GM21390 (cell line): ENCODE measurements around the gene PPP2R5A.
"Not testable (repeated sequence)": the region's sequence is repeated elsewhere in the genome, so short reads cannot be mapped to it uniquely, and the experiment has no call there.

ENCODE experiments used
- ATAC-seq: cut with Tn5 transposase; IDR thresholded peaks from one replicate; pipeline ENCODE4 v1.9.1; 2021; ENCODE audit not compliant: unreplicated experiment

Gene PPP2R5A

DNA sequence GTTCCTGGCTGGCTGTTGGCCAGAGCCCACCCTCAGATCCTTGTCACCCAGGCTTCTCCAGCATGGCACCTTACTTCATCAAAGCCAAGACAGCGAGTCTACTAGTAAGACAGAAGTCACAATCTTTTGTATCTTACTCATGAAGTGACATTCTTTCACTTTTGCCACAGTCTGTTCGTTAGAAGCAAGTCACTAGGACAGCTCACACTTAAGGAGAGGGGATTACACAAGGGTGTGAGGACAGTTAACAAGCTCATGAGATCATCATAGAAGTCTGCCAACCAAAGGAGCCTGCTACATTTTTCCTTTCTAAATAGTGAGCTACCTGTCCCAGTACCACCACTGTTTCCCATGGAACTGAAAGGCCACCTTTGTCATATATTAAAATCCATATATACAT is 68.0 kb downstream of the PPP2R5A start:
- ATAC-seq, result no peak

DNA sequence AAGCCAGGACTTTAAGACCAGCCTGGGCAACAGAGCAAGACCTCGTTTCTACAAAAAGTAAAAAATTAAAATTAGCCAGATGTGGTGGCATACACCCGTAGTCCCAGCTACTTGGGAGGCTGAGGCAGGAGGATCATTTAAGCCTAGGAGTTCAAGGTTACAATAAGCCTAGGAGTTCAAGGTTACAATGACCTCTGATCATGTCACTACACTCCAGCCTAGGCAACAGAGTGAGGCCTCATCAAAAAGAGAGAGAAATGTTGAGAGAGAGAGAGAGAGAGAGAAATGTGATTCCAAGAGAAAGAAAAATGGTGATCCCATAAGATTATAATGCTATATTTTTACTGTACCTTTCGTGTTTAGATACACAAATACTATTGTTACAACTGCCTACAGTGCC is 69.3 kb downstream of the PPP2R5A start:
- ATAC-seq, result no peak

DNA sequence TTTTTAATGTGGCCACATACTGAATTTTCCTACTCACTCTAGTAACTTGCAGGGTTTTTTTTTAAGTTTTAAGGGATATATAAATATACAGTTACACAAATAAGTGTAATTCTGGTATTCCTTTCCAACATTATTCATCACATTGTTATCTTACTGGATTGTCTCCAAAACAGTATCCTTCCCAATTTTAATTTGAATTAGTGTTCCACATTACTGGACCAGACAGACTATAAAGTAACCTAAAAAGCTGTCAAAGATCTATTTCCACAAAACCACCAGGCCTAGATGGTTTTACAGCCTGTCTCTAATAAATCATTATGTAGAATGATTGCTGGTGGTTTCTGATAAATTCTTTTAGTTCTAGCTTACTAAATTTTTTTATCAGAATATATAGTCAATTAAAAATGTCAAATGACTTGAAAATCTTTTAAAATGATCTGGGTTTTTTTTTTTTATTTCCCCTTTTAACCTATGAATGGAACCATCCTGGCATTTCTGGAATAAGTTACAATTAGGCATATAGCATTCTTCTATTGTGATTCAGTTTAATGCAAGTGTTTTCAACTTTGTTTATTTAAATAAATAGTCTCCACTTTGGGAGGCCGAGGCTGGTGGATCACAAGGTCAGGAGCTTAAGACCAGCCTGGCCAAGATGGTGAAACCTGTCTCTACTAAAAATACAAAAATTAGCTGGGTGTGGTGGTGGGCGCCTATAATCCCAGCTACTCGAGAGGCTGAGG is 70.2 kb downstream of the PPP2R5A start:
- no peak for ATAC-seq

DNA sequence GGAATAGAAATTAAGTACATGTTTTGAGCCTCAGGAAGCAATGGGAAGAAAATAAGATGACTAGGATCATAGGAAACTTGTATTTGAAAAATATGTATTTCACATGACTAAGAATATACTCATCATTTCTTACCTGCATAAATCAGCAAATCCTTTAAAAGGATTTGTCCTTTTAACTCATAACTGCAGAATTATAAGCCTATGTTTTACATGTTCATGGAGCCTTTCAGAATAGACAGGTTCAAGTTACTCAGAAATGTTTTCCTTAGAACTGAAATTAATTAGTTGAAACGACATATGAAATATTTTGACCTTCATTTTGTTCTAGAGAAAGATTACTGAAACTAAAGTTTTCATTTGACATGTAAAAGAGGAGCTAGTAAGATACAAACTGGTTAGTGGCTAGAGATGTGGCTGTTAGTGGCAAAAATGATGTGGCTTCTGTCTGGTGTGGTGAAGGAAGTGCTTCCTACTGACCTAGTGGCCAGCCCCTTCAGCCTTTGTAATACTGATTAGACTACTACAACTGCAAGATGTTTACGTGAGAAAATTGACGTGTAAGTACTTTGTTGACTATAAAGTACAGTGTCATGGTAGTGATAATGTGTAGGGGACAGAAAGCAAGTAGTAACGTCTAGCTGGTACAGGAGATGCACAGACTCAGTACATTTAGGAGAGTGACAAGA is 74.7 kb downstream of the PPP2R5A start:
- no peak for ATAC-seq

DNA sequence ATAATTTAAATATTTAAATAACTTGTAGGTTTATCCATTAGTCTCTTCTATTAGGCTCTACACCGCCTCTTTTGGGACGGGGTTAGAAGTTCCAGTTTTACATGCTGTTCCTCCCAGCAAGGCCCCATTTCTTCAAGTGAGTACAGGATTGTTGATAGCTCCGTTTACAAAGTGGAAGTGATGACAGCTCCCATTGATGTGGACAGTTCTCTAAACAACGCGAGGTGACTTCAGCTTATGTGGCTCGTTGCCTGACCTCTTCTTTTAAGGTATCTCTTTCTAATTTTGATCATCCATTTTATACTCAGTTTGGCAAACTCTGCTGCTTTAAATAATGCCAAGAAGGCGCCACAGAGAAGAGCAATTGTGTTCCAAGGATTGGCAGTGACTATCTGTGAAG is 79.8 kb downstream of the PPP2R5A start:
- ATAC-seq, result no peak

DNA sequence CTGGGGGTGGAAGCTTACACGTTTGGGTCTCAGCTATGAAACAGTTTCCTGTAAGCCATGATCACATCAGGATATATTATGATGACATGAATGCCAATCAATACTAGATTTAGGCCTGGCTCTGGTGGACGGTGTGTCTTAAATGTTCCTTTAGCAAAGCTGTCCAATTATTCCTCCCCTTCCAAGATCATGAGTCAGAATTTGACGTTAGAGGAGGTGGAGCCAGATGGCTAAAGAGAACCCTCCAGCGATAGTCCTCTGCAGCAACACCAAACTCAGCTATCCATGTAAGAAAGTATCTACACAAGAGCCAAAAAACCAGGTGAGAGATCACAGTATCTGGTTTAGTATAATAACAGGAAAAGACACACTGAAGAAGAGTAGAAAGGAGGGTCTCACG is 81.7 kb downstream of the PPP2R5A start:
- no peak for ATAC-seq

DNA sequence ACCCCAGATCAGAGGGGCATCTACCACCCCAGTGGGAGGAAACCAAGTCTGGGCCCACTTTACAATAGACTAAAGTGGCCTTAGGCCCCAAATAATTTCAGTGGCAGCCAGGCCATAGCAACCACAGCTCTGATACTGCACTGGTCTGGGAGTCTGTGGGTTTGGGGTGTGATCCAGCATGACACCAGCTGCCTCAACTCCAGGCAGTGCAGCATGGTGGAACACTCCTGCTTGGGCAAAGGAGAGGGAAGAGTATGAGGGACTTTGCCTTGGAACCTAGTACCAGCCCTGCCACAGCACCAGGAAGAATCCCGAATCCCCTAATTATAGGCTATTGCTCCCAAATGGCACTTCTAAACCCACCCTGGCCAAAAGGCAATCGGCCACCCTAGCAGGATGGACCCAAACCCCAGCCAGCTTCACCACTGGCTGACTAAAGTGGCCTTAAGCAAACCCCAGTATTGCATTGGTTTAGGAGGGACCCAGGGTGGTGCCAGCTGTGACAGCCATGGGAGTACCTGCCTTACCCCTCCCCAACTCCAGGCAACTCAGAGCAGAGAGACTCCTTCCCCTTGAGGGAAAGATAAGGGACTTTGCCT is 82.4 kb downstream of the PPP2R5A start:
- ATAC-seq, result no peak

DNA sequence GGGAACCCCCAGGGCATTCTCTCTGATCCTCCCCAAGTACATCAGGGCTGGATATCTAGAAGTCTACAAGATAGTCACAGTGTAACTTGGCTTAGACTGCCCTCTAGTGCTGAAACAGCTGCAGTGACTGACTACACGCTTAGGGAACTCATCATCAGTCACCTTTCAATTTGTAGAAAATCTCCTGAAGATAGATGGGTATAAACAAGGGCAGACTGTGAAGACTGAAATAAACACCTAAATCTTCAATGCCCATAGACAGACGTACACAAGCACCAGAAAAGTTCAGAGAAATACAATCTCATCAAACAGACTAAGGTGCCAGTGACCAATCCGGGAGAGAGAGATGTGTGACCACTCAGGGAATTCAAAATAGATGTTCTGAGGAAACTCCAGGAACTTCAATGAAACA is 82.9 kb downstream of the PPP2R5A start:
- ATAC-seq, result no peak

DNA sequence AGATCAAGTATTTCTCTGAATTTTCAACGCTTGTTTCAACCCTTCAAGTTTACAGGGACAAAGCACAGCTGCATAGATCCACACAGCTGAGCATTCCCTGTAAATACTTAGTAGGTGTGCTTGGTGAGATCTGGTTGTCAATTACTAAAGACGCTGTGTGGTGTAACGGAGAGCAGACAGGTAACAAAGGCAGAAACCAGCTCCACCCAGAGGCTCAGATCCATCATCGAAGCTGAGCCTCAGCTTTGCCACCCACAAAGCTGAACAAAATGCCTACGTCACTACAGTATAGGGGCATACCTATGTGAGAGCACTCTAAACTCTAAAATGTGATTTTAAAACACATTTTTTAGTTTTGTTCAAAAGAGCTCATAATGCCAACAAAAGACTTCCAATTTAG is 90.8 kb downstream of the PPP2R5A start:
- ATAC-seq, result no peak

DNA sequence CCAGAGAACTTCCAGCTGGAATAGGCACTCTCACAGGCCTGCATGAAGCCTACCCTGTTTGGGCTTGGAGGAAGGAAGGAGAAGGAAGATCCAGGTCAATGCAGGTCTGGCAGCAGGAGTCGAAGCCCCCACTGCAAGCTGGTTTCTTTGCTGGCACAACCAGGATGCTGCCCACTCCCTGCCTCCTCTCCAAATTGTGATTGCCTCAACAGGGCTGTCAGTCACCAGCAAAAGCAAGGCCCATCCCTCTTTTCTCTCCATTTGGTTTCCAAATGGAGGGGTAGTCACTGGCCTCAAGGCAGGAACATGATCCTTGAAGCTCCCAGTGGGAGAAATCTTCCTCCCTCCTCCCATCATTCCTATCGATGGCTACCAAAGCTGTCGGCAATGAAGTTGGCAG is 92.4 kb downstream of the PPP2R5A start:
- ATAC-seq, result no peak

DNA sequence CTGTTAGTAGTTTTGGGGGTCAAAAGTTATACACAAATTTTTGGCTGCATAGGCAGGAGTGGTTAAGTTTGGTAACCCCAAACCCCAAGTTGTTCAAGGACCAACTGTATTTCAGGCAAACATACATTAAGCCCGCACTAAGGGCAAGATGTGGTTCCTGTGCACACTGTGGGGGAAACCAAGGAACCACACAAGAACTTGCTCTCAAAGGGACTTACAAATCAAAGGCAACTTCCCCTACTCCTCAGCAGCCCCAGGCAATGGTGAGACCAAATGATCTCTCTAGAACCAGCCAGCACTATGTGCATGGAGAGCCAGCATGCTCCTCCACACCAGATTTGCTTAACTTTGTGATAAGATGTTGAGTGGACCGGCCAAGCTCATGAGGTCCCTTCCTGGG is 94.2 kb downstream of the PPP2R5A start:
- no peak for ATAC-seq

DNA sequence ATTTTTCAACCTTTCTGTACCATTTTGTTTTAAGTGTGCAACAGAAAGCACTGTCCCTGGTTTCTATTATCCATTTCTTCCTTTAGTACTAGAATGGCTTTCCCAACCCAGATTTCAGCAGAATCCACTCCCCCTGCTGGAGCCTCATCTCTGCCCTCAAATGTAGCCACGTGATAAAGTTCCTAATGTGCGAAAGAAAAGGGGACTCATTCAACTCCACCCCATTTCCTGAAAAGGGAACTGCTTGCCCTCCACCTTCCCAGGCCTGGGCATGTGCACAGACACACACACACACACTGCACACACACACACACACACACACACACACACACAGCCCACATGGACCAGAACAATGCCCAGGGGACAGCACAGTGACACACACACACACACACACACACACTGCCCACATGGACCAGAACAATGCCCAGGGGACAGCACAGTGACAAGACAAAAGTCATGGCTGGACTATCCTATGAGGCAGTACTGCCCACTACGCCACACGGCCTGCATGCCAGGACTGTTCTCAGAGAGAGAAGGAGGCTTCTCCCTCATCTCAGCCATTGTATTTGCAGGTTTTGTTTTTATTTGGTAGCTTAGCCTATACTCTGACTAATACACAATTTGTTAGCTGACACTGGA is 96.3 kb downstream of the PPP2R5A start:
- ATAC-seq, result no peak

DNA sequence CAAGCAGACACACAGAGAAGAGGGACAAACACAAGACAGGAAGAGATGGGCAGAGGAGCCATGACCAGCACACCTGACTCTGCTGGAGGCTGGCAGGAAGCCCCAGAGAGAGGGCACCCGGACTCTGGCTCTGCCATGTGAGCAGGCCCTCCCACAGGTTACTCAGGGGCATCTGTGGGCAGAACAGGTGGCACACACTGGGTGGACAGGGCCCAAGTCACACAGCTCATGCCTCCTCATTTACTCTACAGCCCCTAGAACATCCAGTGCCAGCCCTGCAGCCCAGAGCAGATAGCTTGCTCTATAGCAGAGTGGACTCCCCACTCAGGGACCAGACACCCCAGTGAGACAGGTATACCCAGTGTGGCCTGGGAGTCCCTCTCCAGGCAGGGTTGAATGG is 100.8 kb downstream of the PPP2R5A start:
- no peak for ATAC-seq

DNA sequence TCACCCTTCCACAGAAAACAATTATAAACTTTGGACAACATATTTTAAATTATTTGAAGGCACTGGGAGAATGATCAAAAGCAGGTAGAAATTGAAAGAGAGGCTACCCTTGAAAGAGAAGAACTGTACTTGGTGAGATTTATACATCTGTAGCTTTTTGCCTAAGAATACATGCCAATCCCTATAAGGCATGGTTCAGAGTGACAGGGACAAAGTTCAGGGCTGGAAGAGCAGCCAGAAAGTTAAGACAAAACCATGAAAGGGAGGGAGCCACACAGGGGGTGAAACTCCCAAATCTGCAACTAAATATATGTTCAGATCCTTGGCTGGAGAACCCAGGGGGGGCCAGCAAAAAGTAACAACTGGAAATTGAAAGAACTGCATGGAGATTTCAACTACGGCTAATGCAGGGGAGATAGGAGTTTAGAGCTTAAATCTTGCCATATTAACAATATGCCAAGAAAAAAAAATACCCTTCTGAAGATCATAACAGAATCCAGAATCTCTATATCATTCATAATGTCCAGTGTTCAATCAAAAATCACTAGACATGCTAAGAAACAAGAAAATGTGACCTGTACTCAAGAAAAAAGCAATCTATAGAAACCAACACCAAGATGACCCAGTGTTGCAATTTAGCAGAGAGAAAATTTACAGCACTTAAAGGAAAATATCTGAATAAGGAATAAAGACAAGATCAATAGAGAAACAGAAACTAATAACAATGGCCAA is 103.9 kb downstream of the PPP2R5A start:
- ATAC-seq, result no peak

DNA sequence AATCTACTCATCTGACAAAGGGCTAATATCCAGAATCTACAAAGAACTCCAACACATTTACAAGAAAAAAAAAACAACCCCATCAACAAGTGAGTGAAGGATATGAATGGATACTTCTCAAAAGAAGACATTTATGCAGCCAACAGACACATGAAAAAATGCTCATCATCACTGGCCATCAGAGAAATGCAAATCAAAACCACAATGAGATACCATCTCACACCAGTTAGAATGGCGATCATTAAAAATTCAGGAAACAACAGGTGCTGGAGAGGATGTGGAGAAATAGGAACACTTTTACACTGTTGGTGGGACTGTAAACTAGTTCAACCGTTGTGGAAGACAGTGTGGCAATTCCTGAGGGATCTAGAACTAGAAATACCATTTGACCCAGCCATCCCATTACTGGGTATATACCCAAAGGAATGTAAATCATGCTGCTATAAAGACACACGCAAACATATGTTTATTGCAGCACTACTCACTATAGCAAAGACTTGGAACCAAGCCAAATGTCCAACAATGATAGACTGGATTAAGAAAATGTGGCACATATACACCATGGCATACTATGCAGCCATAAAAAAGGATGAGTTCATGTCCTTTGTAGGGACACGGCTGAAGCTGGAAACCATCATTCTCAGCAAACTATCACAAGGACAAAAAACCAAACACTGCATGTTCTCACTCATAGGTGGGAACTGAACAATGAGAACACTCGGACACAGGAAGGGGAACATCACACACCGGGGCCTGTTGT is 110.6 kb downstream of the PPP2R5A start:
- not testable (repeated sequence) for ATAC-seq

DNA sequence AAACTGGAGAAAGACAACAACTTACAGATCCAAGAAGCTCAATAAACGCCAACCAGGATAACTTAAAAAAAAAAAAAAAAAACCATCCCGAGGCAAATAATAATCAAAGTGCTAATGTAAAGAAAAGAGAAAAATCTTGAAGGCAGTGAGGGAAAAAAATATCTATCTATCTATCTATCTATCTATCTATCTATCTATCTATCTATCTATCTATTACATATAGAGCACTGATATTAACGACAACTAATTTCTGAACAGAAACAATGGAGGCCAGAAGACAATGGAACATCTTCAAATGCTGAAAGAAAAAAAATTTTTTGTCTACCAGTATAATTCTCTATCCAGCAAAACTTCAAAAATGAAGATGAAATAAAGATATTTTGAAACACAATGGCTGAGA is 111.4 kb downstream of the PPP2R5A start:
- ATAC-seq, result no peak

DNA sequence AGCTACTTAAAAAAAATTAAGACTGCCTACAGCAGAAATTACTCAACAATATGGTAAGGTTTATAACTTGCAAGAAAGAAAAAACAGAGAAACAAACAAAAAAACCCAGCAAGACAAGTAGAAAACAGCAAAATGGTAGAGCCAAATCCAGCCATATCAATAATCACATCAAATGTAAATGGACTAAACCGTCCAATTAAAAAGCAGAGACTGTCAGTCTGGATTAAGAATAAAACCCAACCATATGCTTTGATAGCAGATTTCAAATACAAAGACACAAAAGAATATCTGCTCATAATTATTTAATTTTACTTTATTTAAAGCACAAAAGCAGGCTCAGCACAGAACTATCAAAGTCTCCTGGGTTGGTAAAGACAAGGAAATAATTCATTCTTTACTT is 112.0 kb downstream of the PPP2R5A start:
- ATAC-seq, result no peak

DNA sequence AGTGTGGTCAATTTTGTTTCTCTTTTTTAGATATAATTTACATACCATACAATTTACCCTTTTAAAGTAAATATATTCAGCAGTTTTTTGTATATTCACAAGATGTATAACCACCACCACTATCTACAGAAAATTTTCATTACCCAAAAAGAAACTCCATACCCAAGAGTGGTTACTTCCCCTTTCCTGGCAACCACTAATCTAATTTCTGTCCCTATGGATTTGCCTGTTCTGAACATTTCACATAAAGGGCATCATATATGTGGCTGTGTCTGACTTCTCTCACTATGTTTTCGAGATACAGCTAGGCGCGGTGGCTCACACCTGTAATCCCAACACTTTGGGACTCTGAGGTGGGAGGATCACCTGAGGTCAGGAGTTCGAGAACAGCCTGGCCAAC is 115.8 kb downstream of the PPP2R5A start:
- ATAC-seq, result no peak

DNA sequence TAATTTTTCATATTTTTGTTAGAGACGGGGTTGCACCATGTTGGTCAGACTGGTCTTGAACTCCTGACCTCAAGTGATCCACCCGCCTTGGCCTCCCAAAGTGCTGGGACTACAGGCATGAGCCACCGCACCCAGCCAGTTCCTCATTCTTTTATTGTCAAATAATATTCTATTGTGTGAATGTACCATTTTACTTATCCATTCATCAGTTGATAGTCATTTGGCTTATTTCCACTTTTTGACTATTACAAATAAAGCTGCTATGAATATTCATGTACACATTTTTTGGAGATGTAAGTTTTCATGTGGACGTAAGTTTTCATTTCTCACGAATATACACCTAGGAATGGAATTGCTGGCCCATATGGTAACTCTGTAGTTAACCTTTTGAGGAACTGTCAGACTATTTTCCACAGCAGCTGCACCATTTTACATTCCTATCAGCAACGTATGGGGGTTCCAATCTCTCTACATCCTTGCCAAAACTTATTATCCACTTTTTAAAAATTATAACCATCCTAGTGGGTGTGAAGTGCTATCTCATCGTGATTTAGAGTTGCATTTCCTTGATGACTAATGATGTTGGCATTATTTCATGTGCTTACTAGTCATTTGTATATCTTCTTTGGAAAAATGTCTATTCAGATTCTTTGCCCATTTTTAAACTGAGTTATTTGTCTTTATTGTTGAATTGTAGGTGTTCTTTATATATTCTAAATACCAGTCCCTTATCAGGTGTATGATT is 116.8 kb downstream of the PPP2R5A start:
- no peak for ATAC-seq
